ENCODE measurements around the gene CDC42BPB. TPM values are rescaled to one million over a fixed set of nuclear protein-coding genes. Genes with fewer than 3 reads are reported as not detected.

The CDC42BPB gene
- total RNA-seq, 1 experiment from 2014 or later: 103 TPM

DNA sequence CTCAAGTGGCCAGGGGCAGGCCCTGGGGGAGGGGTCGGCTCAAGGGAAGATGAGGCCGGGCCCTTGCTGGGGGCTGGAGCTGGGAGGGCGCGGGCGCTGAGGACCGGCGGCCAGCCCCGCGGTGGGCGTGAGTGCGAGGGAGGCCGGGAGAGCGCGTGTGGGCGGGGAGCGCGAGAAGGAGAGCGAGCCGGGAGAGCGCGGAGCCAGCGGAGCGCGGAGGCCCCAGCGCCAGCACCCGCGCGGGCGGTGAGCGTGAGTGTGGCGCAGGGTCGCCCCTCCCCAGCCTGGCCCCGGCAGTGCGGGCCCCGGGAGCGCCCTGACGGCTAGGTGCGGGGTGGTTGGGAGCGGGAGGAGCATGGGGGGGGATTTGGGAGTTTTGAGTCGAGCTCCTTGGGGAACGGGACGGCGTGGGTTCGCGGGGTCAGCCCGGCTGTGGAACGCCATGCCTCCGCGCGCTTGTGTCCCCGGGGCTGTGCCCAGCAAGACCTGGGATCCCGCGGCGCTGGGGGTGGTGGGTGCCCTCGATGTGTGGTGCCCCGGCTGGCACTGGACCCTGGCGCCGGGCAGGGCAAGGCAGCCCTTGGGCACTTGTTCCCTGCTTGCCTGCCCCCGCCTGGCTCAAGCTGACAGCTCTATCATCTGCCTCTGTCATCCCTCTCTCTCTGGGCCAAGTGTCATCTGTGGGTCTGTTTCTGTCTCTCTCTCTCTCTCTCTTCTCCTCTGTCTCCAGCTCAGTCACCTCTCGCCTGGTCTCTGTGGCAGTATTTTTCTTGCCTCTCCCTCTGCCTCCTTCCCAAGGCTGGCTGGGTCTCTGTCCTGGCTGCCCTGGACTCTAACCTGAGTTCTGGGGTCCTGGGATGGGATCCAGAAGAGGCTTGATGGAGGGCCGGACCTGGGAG lies 26.9 kb upstream of the CDC42BPB start, which contains the start of gene LBHD2:
TSS of gene LBHD2 (plus strand) at position 190 of the 899 bp plus-strand sequence. CDS start 1,803 bp downstream, outside the sequence.
- peak; percentile 30 for DNase-seq
- H3K79me1 ChIP-seq (ENCODE audit: insufficient read depth, low read depth, low read length, poor library complexity, severe bottlenecking): no peaks in the 10 kb centered on the region
- no peak within 1 kb of the TSS for H2BK120ac ChIP-seq (ENCODE audit: low read depth, low read length, poor library complexity, severe bottlenecking)
- no peaks in the 10 kb centered on the region for H4K20me1 ChIP-seq (ENCODE audit: control insufficient read depth, insufficient read depth, insufficient read length)
- H3K9me3 ChIP-seq (ENCODE audit: control insufficient read depth, low read depth, low read length): no peaks in the 10 kb centered on the region
- no peak within 1 kb of the TSS for H2AK5ac ChIP-seq (ENCODE audit: insufficient read length, low read length)
- peak within 1 kb of the TSS; percentile 33 for H3K4me2 ChIP-seq (ENCODE audit: insufficient read depth, insufficient read length, low read length)
- Mint-ChIP-seq H3K27me3 (ENCODE audit: low read depth) (peaks cover 8% of the 10 kb centered on the region), H3K36me3 (ENCODE audit: insufficient read depth in 1 of 3, low read depth in 3 of 3) (no peaks in the 10 kb centered on the region), H3K4me1 (peaks cover 2 to 8% of the 10 kb centered on the region in 2 experiments; a peak in 2 of 4 replicates), H3K27ac (no peak within 1 kb of the TSS; a peak in 1 of 7 replicates), H3K4me3 (peak within 1 kb of the TSS; percentile 30 to 63), H3K9me3 (no peaks in the 10 kb centered on the region)
- H4K91ac ChIP-seq (ENCODE audit: insufficient read length, low read depth, low read length): no peak within 1 kb of the TSS
- no peak within 1 kb of the TSS for H2AFZ ChIP-seq (ENCODE audit: low read length)
- H3K4ac ChIP-seq (ENCODE audit: low read depth, low read length): no peak within 1 kb of the TSS
- H3K18ac ChIP-seq (ENCODE audit: insufficient read length, low read depth, low read length): no peak within 1 kb of the TSS
- H2BK5ac ChIP-seq (ENCODE audit: insufficient read length, low read length): no peak within 1 kb of the TSS
- TF ChIP-seq, protein P1, sequence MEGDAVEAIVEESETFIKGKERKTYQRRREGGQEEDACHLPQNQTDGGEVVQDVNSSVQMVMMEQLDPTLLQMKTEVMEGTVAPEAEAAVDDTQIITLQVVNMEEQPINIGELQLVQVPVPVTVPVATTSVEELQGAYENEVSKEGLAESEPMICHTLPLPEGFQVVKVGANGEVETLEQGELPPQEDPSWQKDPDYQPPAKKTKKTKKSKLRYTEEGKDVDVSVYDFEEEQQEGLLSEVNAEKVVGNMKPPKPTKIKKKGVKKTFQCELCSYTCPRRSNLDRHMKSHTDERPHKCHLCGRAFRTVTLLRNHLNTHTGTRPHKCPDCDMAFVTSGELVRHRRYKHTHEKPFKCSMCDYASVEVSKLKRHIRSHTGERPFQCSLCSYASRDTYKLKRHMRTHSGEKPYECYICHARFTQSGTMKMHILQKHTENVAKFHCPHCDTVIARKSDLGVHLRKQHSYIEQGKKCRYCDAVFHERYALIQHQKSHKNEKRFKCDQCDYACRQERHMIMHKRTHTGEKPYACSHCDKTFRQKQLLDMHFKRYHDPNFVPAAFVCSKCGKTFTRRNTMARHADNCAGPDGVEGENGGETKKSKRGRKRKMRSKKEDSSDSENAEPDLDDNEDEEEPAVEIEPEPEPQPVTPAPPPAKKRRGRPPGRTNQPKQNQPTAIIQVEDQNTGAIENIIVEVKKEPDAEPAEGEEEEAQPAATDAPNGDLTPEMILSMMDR (conservative IDR thresholded peaks at IDR 0.05): no peak
- H3K4me1 ChIP-seq (ENCODE audit: insufficient read depth, low read length): no peaks in the 10 kb centered on the region
- H2BK12ac ChIP-seq (ENCODE audit: insufficient read length, low read depth, low read length): no peak within 1 kb of the TSS
- no peak within 1 kb of the TSS for H3T11ph ChIP-seq (ENCODE audit: low read length)
- no CpG with 5 or more reads among the region's 61 CpGs for WGBS (ENCODE audit: extremely low coverage, insufficient read length, low lambda C conversion rate)
- no peak within 1 kb of the TSS for H4K8ac ChIP-seq (replicated peaks; ENCODE audit: insufficient read length, low read depth, low read length)
- no peak within 1 kb of the TSS for H3K23ac ChIP-seq (ENCODE audit: insufficient read length, low read depth, low read length)
- H2BK20ac ChIP-seq (ENCODE audit: low read depth, low read length, poor library complexity, severe bottlenecking): no peak within 1 kb of the TSS
- H4K5ac ChIP-seq (ENCODE audit: insufficient read length, low read depth, low read length): no peak within 1 kb of the TSS
- no peak within 1 kb of the TSS for H3K9ac ChIP-seq (ENCODE audit: extremely low read depth, insufficient read length, low read length)
- H3K14ac ChIP-seq (ENCODE audit: insufficient read depth, low read length): no peak within 1 kb of the TSS
- no peaks in the 10 kb centered on the region for H3K23me2 ChIP-seq (ENCODE audit: insufficient read length, low read depth, low read length, poor library complexity, severe bottlenecking)
- H3K27me3 ChIP-seq (ENCODE audit: insufficient read depth, low read length): peaks cover 1% of the 10 kb centered on the region; the same call in 1 of the 2 replicates
- H3K27ac ChIP-seq (ENCODE audit: insufficient read length, low read depth, low read length): no peak within 1 kb of the TSS
- H2BK15ac ChIP-seq (ENCODE audit: low read depth, low read length): no peak within 1 kb of the TSS
- H3K56ac ChIP-seq (ENCODE audit: insufficient read length, low read depth, low read length): no peak within 1 kb of the TSS
- H3K79me2 ChIP-seq (ENCODE audit: insufficient read depth, low read length): no peaks in the 10 kb centered on the region

Measured in H9 (cell line).